Activated B cell treated with CpG ODN at 0.5 μM for 24 hours (primary cell): ENCODE data around the gene TRAPPC3L. TPM values are rescaled to one million over a fixed set of nuclear protein-coding genes. Genes with fewer than 3 reads are reported as not detected.

ENCODE experiments used
- ATAC-seq: fragments of 200-7000 bp; cut with Tn5 transposase; one replicate; pipeline ENCODE4 v1.10.0; 2021; ENCODE audit warnings: low read depth, mild to moderate bottlenecking, moderate library complexity
- CTCF ChIA-PET: fragments of 350-600 bp; sonication (Branson Sonifier 250); formaldehyde crosslinking; loops from one replicate; lab custom pipeline; 2021; ENCODE audit warnings: antibody characterized with exemption; lab: Charles Lee
- POLR2A ChIA-PET: fragments of 350-600 bp; sonication (Branson Sonifier 250); formaldehyde crosslinking; loops from one replicate; lab custom pipeline; 2021; ENCODE audit warnings: antibody characterized with exemption; lab: Charles Lee
- DNase-seq: peaks from one replicate; pipeline ENCODE4 v3.0.0; 2022
- H3K27ac Mint-ChIP-seq: one replicate; pipeline ENCODE4 v1.8.0; 2020; ENCODE audit warnings: mixed read lengths
- H3K27me3 Mint-ChIP-seq: one replicate; pipeline ENCODE4 v1.8.0; 2021; ENCODE audit warnings: mixed read lengths
- H3K36me3 Mint-ChIP-seq: one replicate; pipeline ENCODE4 v1.8.0; 2021; ENCODE audit warnings: low read depth, mixed read lengths
- H3K4me1 Mint-ChIP-seq: one replicate; pipeline ENCODE4 v1.8.0; 2021; ENCODE audit warnings: mixed read lengths
- H3K4me3 Mint-ChIP-seq: one replicate; pipeline ENCODE4 v1.8.0; 2020; ENCODE audit warnings: mild to moderate bottlenecking, mixed read lengths
- H3K9me3 Mint-ChIP-seq: one replicate; pipeline ENCODE4 v1.8.0; 2020; ENCODE audit warnings: mixed read lengths
- intact Hi-C: fragments of 100-400 bp; cut with micrococcal nuclease; formaldehyde crosslinking; loops from one replicate; pipeline ENCODE4 v1.15.1; 2024
- total RNA-seq: library from RNA; stranded (reverse); gene quantifications from 2 replicates; pipeline ENCODE4 v1.2.3, GENCODE V29; 2022
- TF ChIP-seq, protein P1 (sequence below): fragments of 200-600 bp; IDR thresholded peaks from one replicate; pipeline ENCODE4 v1.8.0; 2022; ENCODE audit warnings: antibody characterized with exemption, mild to moderate bottlenecking

Gene TRAPPC3L
- total RNA-seq, 1 donor from 2014 or later = not detected

DNA sequence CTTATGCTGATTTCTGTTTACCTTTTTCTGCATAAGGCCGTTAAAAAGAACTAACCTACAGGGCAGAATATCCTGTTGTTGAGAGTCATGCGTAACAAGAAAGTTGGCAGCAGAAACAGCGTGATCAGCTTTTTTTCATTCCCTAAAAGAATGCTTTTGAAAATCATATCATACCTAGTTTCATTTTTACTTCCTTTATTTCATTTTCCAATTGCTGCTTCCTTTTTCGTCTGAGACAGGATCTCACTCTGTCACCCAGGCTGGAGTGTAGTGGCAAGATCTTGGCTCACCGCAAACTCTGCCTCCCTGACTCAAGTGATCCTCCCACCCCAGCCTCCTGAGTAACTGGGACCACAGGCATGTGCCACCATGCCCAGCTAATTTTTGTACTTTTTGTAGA is 80.2 kb downstream of the TRAPPC3L start:
- Mint-ChIP-seq H3K36me3 (no peaks in the 10 kb centered on the region), H3K4me1 (peaks cover 72% of the 10 kb centered on the region), H3K27me3 (no peaks in the 10 kb centered on the region), H3K9me3 (no peaks in the 10 kb centered on the region), H3K4me3 (peak overlapping the region; percentile 63), H3K27ac (peak overlapping the region; percentile 91)
- intact Hi-C loops = loop anchor here (1.0 to 10.0 kb wide), 4 partner anchors 11 to 450 kb away; partner anchors contain the start of gene ZUP1
- ATAC-seq = peak; percentile 28
- no peak for DNase-seq
- TF ChIP-seq, protein P1, sequence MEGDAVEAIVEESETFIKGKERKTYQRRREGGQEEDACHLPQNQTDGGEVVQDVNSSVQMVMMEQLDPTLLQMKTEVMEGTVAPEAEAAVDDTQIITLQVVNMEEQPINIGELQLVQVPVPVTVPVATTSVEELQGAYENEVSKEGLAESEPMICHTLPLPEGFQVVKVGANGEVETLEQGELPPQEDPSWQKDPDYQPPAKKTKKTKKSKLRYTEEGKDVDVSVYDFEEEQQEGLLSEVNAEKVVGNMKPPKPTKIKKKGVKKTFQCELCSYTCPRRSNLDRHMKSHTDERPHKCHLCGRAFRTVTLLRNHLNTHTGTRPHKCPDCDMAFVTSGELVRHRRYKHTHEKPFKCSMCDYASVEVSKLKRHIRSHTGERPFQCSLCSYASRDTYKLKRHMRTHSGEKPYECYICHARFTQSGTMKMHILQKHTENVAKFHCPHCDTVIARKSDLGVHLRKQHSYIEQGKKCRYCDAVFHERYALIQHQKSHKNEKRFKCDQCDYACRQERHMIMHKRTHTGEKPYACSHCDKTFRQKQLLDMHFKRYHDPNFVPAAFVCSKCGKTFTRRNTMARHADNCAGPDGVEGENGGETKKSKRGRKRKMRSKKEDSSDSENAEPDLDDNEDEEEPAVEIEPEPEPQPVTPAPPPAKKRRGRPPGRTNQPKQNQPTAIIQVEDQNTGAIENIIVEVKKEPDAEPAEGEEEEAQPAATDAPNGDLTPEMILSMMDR = no peak
- ChIA-PET POLR2A (interaction anchor here (0.9 to 1.2 kb wide), 2 partner anchors 55 to 185 kb away, joined by 3 to 4 read pairs; partner anchors contain the start of gene TSPYL1), CTCF (interaction anchor here (1.0 to 1.1 kb wide), 2 partner anchors 19 to 20 kb away, joined by 3 read pairs; no protein-coding TSS in a partner anchor)

DNA sequence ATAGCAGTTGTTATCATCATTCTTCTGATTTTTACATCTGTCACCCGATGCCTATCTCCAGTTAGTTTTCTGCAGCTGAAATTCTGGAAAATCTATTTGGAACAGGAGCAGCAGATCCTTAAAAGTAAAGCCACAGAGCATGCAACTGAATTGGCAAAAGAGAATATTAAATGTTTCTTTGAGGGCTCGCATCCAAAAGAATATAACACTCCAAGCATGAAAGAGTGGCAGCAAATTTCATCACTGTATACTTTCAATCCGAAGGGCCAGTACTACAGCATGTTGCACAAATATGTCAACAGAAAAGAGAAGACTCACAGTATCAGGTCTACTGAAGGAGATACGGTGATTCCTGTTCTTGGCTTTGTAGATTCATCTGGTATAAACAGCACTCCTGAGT is 82.2 kb downstream of the TRAPPC3L start:
- Mint-ChIP-seq H3K27ac (peak overlapping the region; percentile 84), H3K36me3 (no peaks in the 10 kb centered on the region), H3K9me3 (no peaks in the 10 kb centered on the region), H3K27me3 (no peaks in the 10 kb centered on the region), H3K4me1 (peaks cover 68% of the 10 kb centered on the region), H3K4me3 (peak overlapping the region; percentile 84)
- CTCF ChIA-PET = interaction anchor here (1.1 to 1.6 kb wide), 2 partner anchors 72 to 176 kb away, joined by 3 to 4 read pairs; no protein-coding TSS in a partner anchor
- no peak for DNase-seq
- no peak for ATAC-seq
- POLR2A ChIA-PET = interaction anchor here (1.2 to 2.4 kb wide), 3 partner anchors 58 to 184 kb away, joined by 3 to 8 read pairs (median 4); partner anchors contain the start of genes RWDD1 and TSPYL1
- TF ChIP-seq, protein P1 = no peak
- intact Hi-C loops = loop anchor here (2.0 to 10.0 kb wide), 7 partner anchors 18 to 448 kb away; partner anchors contain the start of genes KPNA5, NT5DC1 and RWDD1

DNA sequence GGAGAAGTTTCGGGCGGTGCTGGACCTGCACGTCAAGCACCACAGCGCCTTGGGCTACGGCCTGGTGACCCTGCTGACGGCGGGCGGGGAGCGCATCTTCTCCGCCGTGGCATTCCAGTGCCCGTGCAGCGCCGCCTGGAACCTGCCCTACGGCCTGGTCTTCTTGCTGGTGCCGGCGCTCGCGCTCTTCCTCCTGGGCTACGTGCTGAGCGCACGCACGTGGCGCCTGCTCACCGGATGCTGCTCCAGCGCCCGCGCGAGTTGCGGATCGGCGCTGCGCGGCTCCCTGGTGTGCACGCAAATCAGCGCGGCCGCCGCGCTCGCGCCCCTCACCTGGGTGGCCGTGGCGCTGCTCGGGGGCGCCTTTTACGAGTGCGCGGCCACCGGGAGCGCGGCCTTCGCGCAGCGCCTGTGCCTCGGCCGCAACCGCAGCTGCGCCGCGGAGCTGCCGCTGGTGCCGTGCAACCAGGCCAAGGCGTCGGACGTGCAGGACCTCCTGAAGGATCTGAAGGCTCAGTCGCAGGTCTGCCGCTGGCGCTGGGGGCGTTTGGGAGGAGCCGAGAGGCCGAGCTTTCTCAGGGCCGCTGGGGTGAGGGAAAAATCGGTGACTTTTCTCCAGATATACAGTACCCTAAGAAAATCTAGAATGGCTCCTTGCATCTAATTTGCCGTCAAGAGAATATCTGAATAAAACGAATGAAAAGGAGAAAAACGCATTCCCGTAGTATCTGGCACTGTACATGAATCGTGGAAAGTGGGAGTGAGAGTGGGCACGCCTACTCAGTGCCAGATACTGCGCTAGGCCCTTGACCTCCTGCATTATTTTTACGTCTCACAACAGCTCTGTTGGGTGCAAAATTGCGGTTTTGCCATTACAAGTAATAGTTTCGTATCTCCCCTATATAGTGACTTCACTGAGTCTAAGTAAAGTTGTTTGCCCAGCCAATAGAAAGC is 83.3 kb downstream of the TRAPPC3L start:
- Mint-ChIP-seq H3K9me3 (no peaks in the 10 kb centered on the region), H3K4me1 (peaks cover 59% of the 10 kb centered on the region), H3K36me3 (no peaks in the 10 kb centered on the region), H3K27me3 (no peaks in the 10 kb centered on the region), H3K4me3 (peak overlapping the region; percentile 84), H3K27ac (peak overlapping the region; percentile 93)
- intact Hi-C loops = loop anchor here (1.0 to 10.0 kb wide), 9 partner anchors 11 to 447 kb away; partner anchors contain the start of genes DSE, KPNA5, NT5DC1 and RWDD1
- ATAC-seq = peak; percentile 84
- POLR2A ChIA-PET = interaction anchor here (0.6 to 2.4 kb wide), 7 partner anchors 10 to 183 kb away, joined by 3 to 8 read pairs (median 4); partner anchors contain the start of genes RWDD1 and TSPYL1
- TF ChIP-seq, protein P1 = no peak
- peak; percentile 68 for DNase-seq
- CTCF ChIA-PET = interaction anchor here (0.7 kb wide), 1 partner anchor 12 kb away, joined by 3 read pairs; no protein-coding TSS in a partner anchor

DNA sequence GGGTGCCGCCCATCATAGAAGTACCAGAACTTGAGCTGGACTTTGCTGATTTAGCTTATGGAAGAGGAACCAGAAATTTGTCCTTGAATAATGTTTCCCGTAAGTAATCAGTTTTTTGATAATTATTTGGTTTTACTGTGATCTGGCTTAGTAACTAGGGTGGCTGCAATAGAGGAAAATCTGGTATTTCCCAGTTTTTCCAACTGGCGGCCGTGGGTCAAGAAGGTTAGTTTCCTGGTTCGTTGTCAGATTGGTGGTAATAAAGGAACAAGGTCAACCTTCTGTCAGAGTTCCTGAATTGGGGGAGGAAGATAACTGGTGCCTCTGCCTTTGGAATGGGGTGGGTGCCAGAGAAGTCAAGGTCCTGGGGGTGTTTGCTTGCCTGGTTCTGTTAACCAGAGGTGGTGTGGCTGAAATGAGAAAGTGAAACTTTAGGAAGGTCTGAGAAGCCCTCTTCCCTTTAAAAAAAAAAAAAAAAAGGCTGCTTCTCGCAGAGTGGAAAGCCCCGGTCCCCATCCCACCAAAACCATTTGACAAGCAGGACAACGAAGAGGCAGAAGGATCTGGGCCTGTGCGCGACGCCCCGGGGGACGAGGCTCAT is 84.1 kb downstream of the TRAPPC3L start, which contains the start of gene CALHM6:
TSS of gene CALHM6 (plus strand) at position 45 of the 601 bp plus-strand sequence. CDS start at position 600, 555 bp downstream.
- no peaks in the 10 kb centered on the region for H3K27me3 Mint-ChIP-seq
- CTCF ChIA-PET = interaction anchor here (1.2 to 1.8 kb wide), 2 partner anchors 17 to 174 kb away, joined by 4 to 7 read pairs; no protein-coding TSS in a partner anchor
- DNase-seq (no peak), ATAC-seq (peak; percentile 5)
- no peaks in the 10 kb centered on the region for H3K9me3 Mint-ChIP-seq
- peaks cover 52% of the 10 kb centered on the region for H3K4me1 Mint-ChIP-seq
- intact Hi-C loops = loop anchor here (5.0 to 10.0 kb wide), 4 partner anchors 69 to 447 kb away; partner anchors contain the start of genes KPNA5 and NT5DC1
- H3K36me3 Mint-ChIP-seq = no peaks in the 10 kb centered on the region
- TF ChIP-seq, protein P1 = no peak
- POLR2A ChIA-PET = interaction anchor here (1.3 to 2.4 kb wide), 5 partner anchors 14 to 182 kb away, joined by 3 to 8 read pairs (median 4); partner anchors contain the start of genes RWDD1 and TSPYL1
- peak within 1 kb of the TSS; percentile 84 for H3K4me3 Mint-ChIP-seq
- H3K27ac Mint-ChIP-seq = peak within 1 kb of the TSS; percentile 93
